NT2/D1 (cell line): Measurements from ENCODE around the gene FBXL17.

ENCODE experiments used
- DNase-seq: peaks from one replicate; pipeline ENCODE4 v3.0.0-alpha.2; 2011; ENCODE audit warnings: low read depth, low spot score
- H3K27me3 ChIP-seq: 2 replicates; pipeline ENCODE4 v1.6.0; 2011; ENCODE audit warnings: mild to moderate bottlenecking; ENCODE audit not compliant: insufficient read length, insufficient read depth
- H3K36me3 ChIP-seq: 2 replicates; pipeline ENCODE4 v1.6.1; 2011; ENCODE audit warnings: mild to moderate bottlenecking, low read length, mixed read lengths; ENCODE audit not compliant: insufficient read depth, insufficient read length
- H3K4me1 ChIP-seq: 2 replicates; pipeline ENCODE4 v1.5.1; 2011; ENCODE audit not compliant: insufficient read depth, insufficient read length
- H3K4me3 ChIP-seq: 2 replicates; pipeline ENCODE4 v1.5.1; 2011; ENCODE audit warnings: low read depth; ENCODE audit not compliant: insufficient read length
- H3K9ac ChIP-seq: 2 replicates; pipeline ENCODE4 v1.6.0; 2011; ENCODE audit warnings: low read depth; ENCODE audit not compliant: insufficient read length
- H3K9me3 ChIP-seq: 2 replicates; pipeline ENCODE4 v1.5.1; 2011; ENCODE audit warnings: mild to moderate bottlenecking, low read length; ENCODE audit not compliant: insufficient read depth
- SUZ12 ChIP-seq: IDR thresholded peaks from 2 replicates; pipeline ENCODE4 v1.6.1; 2011; ENCODE audit not compliant: insufficient read length, insufficient read depth; ENCODE audit errors: extremely low read depth
- YY1 ChIP-seq: IDR thresholded peaks from 2 replicates; pipeline ENCODE4 v1.6.1; 2011; ENCODE audit not compliant: insufficient read length, insufficient read depth
- ZNF274 ChIP-seq: IDR thresholded peaks from 2 replicates; pipeline ENCODE4 v1.6.1; 2011; ENCODE audit warnings: mild to moderate bottlenecking, low read depth, low read length

The FBXL17 gene

DNA sequence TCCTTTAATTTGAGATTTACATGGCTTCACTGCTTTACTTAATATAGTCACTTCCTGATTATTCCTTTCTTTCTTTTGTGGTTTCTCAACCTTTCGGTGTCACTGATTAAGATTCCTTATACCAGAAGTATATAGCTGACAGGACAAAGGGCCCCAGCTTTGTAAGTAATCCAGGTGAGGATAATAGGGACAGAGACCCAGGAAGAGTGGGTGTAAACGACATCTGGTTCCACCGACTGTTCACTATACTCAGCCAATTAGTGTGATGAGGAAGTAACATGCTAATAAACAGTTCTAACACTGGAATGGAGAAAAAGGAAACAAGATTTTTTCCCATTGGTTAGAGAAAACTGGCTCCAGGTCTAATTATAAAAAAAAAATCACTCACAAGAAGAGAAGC, 424.8 kb downstream of the FBXL17 start:
- no peaks in the 10 kb centered on the region for H3K9me3 ChIP-seq
- H3K4me1 ChIP-seq: no peaks in the 10 kb centered on the region
- no peak for TF ChIP-seq SUZ12
- no peak for TF ChIP-seq ZNF274
- no peak for TF ChIP-seq YY1
- H3K36me3 ChIP-seq: no peaks in the 10 kb centered on the region
- no peak overlapping the region for H3K9ac ChIP-seq
- DNase-seq: no peak
- H3K27me3 ChIP-seq: no peaks in the 10 kb centered on the region
- H3K4me3 ChIP-seq: no peak overlapping the region

DNA sequence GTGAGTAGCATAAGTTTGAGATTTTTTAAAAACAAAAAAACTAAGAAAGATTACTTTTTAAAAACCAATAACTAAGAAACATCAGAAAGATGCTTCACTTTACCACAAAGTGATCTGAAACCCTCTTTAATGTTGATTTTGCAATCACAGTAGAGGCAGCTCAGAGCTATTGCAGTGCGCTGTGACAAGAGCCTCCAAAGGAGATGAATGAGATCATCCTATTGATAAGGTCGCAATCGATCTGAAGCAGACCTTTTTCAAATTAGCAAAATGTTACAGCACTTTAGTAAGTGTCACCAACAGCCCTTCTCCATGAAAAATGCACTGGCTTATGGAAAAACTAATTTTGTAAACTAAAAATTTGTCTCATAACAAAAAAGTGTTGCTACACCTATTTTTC, 426.6 kb downstream of the FBXL17 start:
- Histone ChIP-seq H3K4me1 (no peaks in the 10 kb centered on the region), H3K4me3 (no peak overlapping the region), H3K27me3 (no peaks in the 10 kb centered on the region), H3K9ac (no peak overlapping the region), H3K36me3 (no peaks in the 10 kb centered on the region), H3K9me3 (no peaks in the 10 kb centered on the region)
- no peak for TF ChIP-seq YY1
- no peak for TF ChIP-seq SUZ12
- no peak for TF ChIP-seq ZNF274
- no peak for DNase-seq

GRCh38 chr5:107954254-107954653, 427.6 kb downstream of the FBXL17 start:
- H3K9me3 ChIP-seq: no peaks in the 10 kb centered on the region
- TF ChIP-seq YY1: no peak
- no peak for TF ChIP-seq ZNF274
- TF ChIP-seq SUZ12: no peak
- no peak overlapping the region for H3K9ac ChIP-seq
- no peak for DNase-seq
- no peaks in the 10 kb centered on the region for H3K27me3 ChIP-seq
- no peaks in the 10 kb centered on the region for H3K4me1 ChIP-seq
- no peaks in the 10 kb centered on the region for H3K36me3 ChIP-seq
- H3K4me3 ChIP-seq: no peak overlapping the region

GRCh38 chr5:107952450-107952849, 429.4 kb downstream of the FBXL17 start:
- DNase-seq: no peak
- Histone ChIP-seq H3K27me3 (no peaks in the 10 kb centered on the region), H3K4me1 (no peaks in the 10 kb centered on the region), H3K9ac (no peak overlapping the region), H3K36me3 (no peaks in the 10 kb centered on the region), H3K9me3 (no peaks in the 10 kb centered on the region), H3K4me3 (no peak overlapping the region)
- TF ChIP-seq YY1: no peak

- TF ChIP-seq SUZ12 (no peak), YY1 (no peak), ZNF274 (no peak)
- H3K9ac ChIP-seq: no peak overlapping the region
- H3K4me1 ChIP-seq: no peaks in the 10 kb centered on the region
- H3K4me3 ChIP-seq: no peak overlapping the region
- no peak for DNase-seq
- no peaks in the 10 kb centered on the region for H3K27me3 ChIP-seq
- H3K9me3 ChIP-seq: no peaks in the 10 kb centered on the region
- H3K36me3 ChIP-seq: no peaks in the 10 kb centered on the region
These were observed 430.6 kb downstream of the FBXL17 start for GRCh38 chr5:107951309-107951708.

DNA sequence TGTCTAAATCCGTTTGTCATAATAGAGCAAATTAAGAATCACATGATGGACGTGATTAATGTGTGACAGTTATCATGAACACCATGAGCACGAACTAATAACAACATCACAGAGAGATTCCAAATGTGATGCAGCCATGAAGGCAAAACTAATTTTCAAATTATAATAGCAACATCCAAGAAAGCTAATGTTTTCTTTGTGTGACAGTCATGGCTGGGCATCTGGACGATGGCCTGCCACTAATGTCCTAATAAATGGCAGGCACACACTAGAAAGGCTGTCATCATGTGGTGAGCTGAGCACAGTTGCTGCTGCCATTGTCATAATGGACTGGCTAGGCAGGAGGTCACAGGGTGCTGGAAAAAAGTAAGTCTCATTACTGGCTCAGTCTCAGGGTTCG, 431.1 kb downstream of the FBXL17 start:
- H3K36me3 ChIP-seq: no peaks in the 10 kb centered on the region
- TF ChIP-seq ZNF274 (no peak), SUZ12 (no peak), YY1 (no peak)
- DNase-seq: no peak
- no peaks in the 10 kb centered on the region for H3K9me3 ChIP-seq
- no peaks in the 10 kb centered on the region for H3K27me3 ChIP-seq
- H3K4me1 ChIP-seq: no peaks in the 10 kb centered on the region
- no peak overlapping the region for H3K9ac ChIP-seq
- H3K4me3 ChIP-seq: no peak overlapping the region

DNA sequence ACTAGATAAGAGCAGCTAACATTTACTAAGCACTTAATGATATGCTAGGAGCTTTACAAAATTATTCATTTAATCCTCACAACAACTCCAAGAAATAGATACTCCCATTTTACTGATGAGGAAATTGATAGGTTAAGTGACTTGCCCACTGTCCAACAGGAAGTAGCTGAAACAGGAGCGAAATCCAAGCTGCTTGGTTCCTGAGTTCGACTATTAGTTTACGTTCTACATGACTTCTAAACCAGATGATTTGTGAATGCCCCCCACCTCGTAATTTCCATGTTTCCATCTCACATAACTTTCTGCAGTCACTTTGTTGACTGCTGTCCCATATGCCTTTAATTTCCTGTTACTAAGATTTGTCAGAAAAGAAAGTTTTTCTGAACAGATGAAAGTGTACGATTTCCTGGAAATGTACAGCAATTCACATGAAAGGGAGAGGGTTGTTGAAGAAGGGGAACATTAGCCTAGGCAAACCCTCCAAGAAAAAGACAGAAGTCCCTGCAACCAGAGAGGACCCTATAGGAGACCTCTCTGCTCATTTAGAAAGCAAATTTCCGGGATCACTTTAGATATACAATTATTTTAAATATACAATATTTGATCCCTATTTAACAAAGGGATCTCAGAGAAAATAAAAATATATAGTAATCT, 432.1 kb downstream of the FBXL17 start:
- H3K4me1 ChIP-seq: no peaks in the 10 kb centered on the region
- H3K27me3 ChIP-seq: no peaks in the 10 kb centered on the region
- no peaks in the 10 kb centered on the region for H3K36me3 ChIP-seq
- H3K9me3 ChIP-seq: no peaks in the 10 kb centered on the region
- DNase-seq: no peak
- no peak overlapping the region for H3K9ac ChIP-seq
- TF ChIP-seq YY1 (no peak), SUZ12 (no peak), ZNF274 (no peak)
- H3K4me3 ChIP-seq: no peak overlapping the region
